GM21526 (cell line): Measurements from ENCODE around the gene SLC39A7.
"Not testable (repeated sequence)": the region's sequence is repeated elsewhere in the genome, so short reads cannot be mapped to it uniquely, and the experiment has no call there.

ENCODE experiments used
- ATAC-seq: cut with Tn5 transposase; IDR thresholded peaks from one replicate; pipeline ENCODE4 v1.9.1; 2021; ENCODE audit warnings: moderate library complexity; ENCODE audit not compliant: unreplicated experiment, low FRiP score

The SLC39A7 gene

GRCh38 chr6:33226503-33227120 is 25.9 kb downstream of the SLC39A7 start:
- not testable (repeated sequence) for ATAC-seq

GRCh38 chr6:33235221-33235634 is 34.6 kb downstream of the SLC39A7 start:
- no peak for ATAC-seq

- no peak for ATAC-seq
Observed at GRCh38 chr6:33236328-33236727, 35.7 kb downstream of the SLC39A7 start.

- ATAC-seq, result no peak
Observed at GRCh38 chr6:33236852-33237251, 36.2 kb downstream of the SLC39A7 start.

GRCh38 chr6:33237741-33238140 is 37.1 kb downstream of the SLC39A7 start:
- no peak for ATAC-seq

- no peak for ATAC-seq
Observed at GRCh38 chr6:33241968-33242367, 41.3 kb downstream of the SLC39A7 start.

- no peak for ATAC-seq
Observed at GRCh38 chr6:33243476-33243875, 42.8 kb downstream of the SLC39A7 start.

- ATAC-seq, result peak; percentile 41
Observed at GRCh38 chr6:33247977-33248642, 47.4 kb downstream of the SLC39A7 start.

- peak; percentile 5 for ATAC-seq
Observed at GRCh38 chr6:33248643-33248931, 47.9 kb downstream of the SLC39A7 start.

GRCh38 chr6:33248932-33249731 is 48.5 kb downstream of the SLC39A7 start:
- peak; percentile 81 for ATAC-seq

- ATAC-seq, result peak; percentile 4
Observed at GRCh38 chr6:33249732-33250630, 49.3 kb downstream of the SLC39A7 start.

GRCh38 chr6:33250731-33251130 is 50.1 kb downstream of the SLC39A7 start:
- no peak for ATAC-seq

GRCh38 chr6:33251395-33252012 is 50.8 kb downstream of the SLC39A7 start:
- no peak for ATAC-seq

- no peak for ATAC-seq
Observed at GRCh38 chr6:33252759-33253158, 52.1 kb downstream of the SLC39A7 start.
